ENCODE data around the gene STPG2.

GRCh38 chr4:97912156-97912555 lies 231.1 kb downstream of the STPG2 start:
- TF ChIP-seq SIX5 (IDR thresholded peaks at IDR 0.05; ENCODE audit: low read depth, low read length, severe bottlenecking) (no peak), RFX5 (IDR thresholded peaks at IDR 0.05; ENCODE audit: low read depth, low read length) (no peak), CTCF (IDR thresholded peaks at IDR 0.05 in 2 of 3, conservative IDR thresholded peaks at IDR 0.05 in 1 of 3; ENCODE audit: control insufficient read depth in 2 of 3, extremely low read depth in 1 of 3, insufficient read depth in 1 of 3, low read depth in 3 of 3, low read length in 3 of 3) (no peak), POLR2AphosphoS5 (IDR thresholded peaks at IDR 0.05; ENCODE audit: low read length) (no peak), TAF1 (IDR thresholded peaks at IDR 0.05; ENCODE audit: borderline replicate concordance, low read depth, low read length) (no peak)
